ENCODE results near the gene P4HA2.

The P4HA2 gene

DNA sequence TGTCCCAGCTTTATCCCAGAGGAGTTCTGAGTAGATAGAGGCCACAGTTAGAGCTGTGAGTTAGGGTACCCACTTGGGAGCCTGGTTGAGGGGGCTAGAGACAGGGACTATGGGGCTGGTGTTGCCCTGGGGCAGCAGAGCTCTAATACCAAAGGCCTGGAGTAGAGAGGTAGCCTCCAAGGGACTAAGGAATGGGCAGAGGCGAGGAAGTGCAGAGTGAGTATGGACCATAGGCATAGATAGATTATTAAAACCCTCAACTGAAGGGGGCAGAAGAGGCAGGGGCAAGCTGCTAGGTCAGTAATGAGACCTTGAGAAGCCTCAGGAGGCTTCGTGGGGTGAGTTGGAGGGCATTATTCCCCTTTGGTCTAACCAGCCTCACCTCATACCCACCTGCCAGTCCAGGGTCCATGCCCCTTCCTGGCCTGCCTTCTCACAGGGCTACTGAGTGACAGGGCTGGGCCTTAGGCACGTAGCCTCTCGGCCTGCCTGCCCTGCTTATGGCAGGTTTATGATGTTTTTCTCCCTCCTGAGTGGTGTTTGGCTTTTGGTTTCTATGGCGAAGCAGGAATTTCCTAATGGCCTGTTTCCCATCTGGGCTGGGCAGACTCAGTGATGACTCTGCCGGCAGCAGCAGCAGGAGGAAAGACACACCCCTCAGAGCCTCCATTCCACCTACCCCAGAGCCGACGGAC lies 37.8 kb upstream of the P4HA2 start:
- in situ Hi-C loops (cut with MboI; ENCODE audit: low sequenced_read_pairs), result no loop called here

DNA sequence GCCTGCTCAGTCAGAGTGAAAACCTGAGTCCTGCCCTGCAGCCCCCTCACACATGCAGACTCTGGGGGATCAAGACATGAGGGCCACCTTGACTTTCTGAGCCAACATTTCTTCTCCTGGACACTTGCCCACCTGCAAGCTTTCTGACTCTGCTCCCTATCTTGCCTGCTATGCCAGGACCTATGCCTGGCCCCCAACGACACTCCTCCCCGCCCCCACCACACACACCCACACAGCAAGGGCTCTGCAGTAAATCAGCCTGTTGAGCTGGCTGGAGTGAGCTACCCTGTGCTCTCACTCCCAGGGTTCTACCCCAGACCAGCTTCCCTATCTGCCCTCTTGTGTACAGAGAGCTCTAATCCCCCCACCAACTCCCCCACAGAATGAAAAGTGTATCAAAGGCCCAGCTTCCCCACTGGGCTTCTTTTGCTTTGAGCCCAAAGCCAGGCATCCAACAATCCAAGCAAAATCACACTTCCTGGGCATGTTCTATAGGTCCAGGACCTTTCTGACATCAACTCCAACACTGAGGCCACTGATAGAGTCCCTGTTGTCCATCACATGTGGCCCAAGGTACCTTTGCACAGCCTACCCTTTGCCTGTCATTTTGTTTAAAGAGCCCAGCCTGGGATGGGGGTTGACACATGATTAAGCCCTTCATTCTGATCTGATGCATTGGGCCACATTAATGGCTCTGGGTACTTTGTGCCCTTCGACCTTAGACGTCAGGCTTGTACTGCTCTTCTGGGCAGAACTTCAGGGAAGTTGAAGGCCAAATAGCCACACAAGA lies 37.1 kb upstream of the P4HA2 start:
- in situ Hi-C loops (cut with MboI; ENCODE audit: low sequenced_read_pairs), result no loop called here

GRCh38 chr5:132263548-132264261 lies 36.1 kb upstream of the P4HA2 start:
- in situ Hi-C loops (cut with MboI; ENCODE audit: low sequenced_read_pairs), result no loop called here

GRCh38 chr5:132262882-132263547 lies 35.4 kb upstream of the P4HA2 start:
- in situ Hi-C loops (cut with MboI; ENCODE audit: low sequenced_read_pairs), result no loop called here

GRCh38 chr5:132261881-132262845 lies 34.5 kb upstream of the P4HA2 start:
- in situ Hi-C loops (cut with MboI; ENCODE audit: low sequenced_read_pairs), result no loop called here

DNA sequence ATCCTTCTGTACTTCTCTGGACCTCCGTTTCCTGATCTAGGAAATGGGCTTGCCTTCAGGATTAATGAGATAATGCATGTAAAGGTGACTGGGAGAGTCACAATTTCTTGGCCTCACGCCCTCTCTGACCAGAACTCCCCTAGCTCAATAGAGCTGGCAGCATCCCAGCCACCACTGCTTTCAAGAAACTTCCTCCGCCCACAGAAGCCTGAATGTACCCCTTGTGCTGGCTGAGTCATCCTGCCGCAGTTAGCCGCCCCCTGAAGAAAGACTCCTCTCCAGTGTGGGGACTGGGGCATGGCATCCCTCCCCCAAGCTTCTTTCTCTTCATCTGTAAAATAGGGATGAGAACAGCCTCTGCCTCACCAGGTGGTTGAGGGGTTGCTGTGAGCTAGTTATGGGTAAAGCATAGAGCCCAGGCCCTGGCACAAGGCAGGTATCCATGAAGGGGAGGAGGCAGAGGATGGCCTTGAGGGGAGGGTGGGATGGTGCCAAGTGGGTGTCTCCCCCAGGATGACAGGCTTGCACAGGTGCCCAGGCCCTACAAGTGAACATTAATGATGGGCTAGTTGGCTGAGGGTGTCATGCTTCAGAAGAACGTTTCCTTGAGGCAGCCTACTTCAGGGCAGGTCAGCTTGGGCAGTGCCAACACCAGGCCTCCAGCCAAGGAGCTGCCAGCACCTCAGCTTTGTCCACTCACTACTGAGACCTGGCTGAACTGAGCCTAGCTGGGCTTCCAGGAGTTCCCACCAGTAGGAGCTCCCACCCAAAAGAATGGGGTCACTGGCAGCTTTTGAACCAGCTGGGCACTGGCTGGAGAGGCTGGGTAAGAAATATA lies 33.3 kb upstream of the P4HA2 start:
- in situ Hi-C loops (cut with MboI; ENCODE audit: low sequenced_read_pairs), result no loop called here

DNA sequence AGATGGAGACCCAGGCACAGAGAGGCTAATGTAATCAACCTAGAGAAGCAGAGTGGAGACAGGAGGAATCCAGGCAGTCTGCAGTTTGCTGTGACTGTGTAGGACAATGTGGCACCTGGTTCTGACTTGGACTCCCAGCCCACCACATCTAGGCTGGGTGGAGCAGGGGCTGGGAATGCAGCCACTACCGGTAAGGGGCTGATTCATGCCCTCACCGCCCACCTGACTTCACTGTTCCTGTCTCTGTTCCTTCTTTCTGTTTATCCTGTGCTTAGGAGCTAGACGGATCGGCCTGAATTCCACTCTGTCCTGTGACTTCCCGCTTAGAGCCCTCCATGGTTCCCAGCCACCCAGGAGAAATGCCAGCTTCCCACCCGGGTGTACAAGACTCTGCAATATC lies 32.4 kb upstream of the P4HA2 start:
- in situ Hi-C loops (cut with MboI; ENCODE audit: low sequenced_read_pairs), result no loop called here

DNA sequence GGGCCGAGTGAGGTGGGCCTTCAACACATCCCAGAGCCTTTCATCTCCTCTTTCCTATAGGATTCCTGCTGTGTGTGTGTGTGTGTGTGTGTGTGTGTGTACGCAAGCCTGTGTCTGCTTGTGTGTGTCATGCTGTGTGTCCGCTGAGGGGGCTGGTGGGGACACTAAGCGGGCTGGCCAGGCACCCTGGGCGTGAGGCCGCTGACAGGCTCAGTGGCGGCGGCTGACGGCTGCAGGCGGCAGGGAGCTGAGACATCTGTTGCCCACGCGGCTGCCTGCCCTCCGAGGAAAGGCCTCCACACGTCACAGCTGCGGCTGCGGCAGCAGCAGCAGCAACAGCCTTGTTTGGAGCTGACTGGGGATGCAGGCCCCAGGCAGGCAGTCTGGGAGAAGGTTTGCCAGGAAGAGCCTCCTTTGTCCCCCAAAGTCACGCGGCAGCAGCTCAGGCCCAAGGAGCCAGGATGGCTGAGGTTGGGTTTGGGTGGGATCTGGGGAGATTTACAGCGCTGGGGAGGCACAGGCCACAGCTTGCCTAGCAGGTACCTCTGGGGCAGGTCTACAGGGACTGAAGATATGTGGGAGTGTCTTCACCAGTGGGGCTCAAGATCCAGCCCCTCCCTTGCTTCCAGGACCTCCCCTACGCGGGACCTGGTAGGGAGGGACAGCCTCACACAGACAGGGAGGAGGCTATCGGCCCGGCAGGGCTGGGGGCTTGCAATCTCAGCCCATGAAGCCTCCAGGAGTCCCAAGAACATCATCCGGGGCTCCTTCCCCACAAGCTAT lies 31.6 kb upstream of the P4HA2 start:
- in situ Hi-C loops (cut with MboI; ENCODE audit: low sequenced_read_pairs), result no loop called here

- in situ Hi-C loops (cut with MboI; ENCODE audit: low sequenced_read_pairs), result no loop called here
Measured at GRCh38 chr5:132258102-132259068, 30.7 kb upstream of the P4HA2 start.

DNA sequence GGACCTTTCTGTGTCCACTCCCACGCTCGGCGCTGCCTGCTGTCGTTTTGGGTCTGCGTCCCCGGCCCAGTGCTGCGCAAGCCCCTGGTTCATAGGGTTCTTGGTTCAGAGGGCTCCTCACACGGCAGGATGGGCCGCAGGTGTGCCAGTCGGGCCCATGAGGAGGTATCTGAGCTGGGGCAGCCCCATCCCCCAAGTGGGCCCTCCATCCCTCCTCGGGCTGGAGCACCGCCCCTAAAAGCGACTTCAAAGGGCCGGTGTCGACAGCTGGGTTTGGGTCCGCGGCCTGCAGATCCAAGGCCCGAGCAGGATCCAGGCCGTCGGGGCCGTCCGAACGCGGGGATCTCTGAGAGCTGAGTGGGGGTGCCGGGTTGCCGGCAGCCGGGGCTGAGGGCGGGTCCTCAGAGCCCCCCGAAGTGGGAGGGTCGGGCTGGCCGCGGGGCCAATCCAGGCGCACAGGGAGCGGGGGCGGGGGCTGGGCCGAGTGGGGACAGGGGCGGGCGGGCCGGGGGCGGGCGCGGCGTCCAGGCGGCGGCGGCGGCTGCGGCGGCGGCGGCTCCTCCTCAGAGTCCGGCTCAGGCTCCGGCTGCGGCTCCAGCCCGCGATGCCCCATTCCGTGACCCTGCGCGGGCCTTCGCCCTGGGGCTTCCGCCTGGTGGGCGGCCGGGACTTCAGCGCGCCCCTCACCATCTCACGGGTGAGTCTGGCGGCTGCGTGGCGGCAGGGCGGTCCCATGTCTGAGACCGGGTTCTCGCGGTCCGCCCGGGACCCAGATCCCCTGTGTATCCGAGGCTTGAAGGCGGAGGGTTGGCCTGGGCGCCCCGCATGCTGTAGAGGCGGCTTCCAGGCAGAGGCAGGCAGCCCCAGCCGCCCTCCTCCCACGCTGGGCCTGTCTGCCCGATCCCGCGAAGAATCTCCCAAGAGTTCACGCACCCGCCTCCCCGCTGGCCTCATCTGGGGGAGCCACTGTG lies 29.8 kb upstream of the P4HA2 start, which contains the start of gene PDLIM4:
TSS of gene PDLIM4 (plus strand) at position 566 of the 971 bp plus-strand sequence. CDS start at position 605, 39 bp downstream.
- in situ Hi-C loops (cut with MboI; ENCODE audit: low sequenced_read_pairs), result no loop called here

DNA sequence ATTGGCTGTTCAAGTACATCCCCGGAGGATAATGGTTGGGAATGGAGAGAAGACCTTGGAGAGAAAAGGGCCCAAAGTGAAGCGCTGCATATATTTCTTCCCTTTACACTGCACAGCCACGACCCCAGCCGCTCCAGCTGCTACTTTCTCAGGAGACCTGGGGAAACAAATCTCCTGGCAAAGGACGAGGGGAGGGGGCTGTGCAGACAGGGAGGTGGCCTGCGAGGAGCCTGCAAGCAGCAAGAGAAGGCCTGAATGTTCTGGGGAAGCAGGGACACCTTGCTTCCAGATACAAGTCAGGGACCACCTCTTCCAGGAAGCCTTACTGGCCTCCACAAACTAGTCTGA lies 29.1 kb upstream of the P4HA2 start:
- in situ Hi-C loops (cut with MboI; ENCODE audit: low sequenced_read_pairs), result no loop called here

- in situ Hi-C loops (cut with MboI; ENCODE audit: low sequenced_read_pairs), result no loop called here
Measured at GRCh38 chr5:132256086-132256782, 28.6 kb upstream of the P4HA2 start.

DNA sequence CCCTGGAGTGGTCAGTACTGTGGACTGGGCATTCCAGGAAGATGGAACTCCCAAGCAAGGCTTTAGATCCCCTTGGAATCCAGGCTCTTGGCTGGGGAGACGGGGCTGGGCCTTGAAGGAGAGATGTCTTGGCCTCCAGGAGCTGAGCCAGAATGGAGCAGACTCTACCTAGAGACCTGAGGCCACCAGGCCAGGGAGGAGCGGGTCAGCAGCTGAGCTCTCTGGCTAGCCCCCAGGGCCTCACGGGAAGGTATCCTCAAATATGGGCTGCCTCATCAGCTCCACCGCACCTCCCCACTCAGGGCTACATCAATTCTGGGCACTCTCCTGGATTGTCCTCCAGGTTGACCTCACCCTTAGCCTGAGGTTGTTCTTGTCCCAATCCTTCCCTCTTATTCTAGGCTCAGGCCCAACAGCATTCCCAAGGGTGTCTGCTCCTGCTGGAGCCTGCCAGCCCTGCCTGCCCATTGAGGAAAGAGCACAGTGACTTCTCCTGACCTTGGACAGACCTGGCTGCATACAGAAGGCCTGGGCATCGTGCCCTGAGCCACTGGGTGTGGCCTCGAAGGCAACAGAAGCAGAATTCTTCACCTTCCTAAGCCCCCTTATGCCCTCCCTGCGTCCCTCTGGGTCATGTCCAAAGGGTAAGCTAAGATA lies 26.8 kb upstream of the P4HA2 start:
- in situ Hi-C loops (cut with MboI; ENCODE audit: low sequenced_read_pairs), result no loop called here

GRCh38 chr5:132253452-132254320 lies 26.0 kb upstream of the P4HA2 start:
- in situ Hi-C loops (cut with MboI; ENCODE audit: low sequenced_read_pairs), result no loop called here

All from HL-60/S4 treated with retinoic acid at 250 ng/mL for 4 days and 3 days (cell line).